Esophagus muscularis mucosa (tissue), 4 donors: ENCODE data around the gene HUWE1.

Experiments used
- CTCF ChIP-seq, 3 experiments: fragments of 200-600 bp in 2 of 3; fragments of 450-650 bp in 1 of 3; sonication (generic) in 2 of 3; IDR thresholded peaks; one replicate each; pipeline ENCODE4 v1.5.1; 2017 to 2019; ENCODE audit warnings: antibody characterized with exemption in 3 of 3, mild to moderate bottlenecking in 2 of 3, moderate library complexity in 1 of 3
- EP300 ChIP-seq: sonication (generic); formaldehyde crosslinking; IDR thresholded peaks from one replicate; pipeline ENCODE4 v1.6.1; 2017; ENCODE audit warnings: antibody characterized with exemption
- POLR2A ChIP-seq: fragments of 450-650 bp; IDR thresholded peaks from one replicate; pipeline ENCODE4 v1.6.1; 2017; ENCODE audit warnings: antibody characterized with exemption, moderate library complexity, mild to moderate bottlenecking, low read depth
- POLR2AphosphoS5 ChIP-seq, 2 donors: sonication (generic); formaldehyde crosslinking; IDR thresholded peaks; one replicate each; pipeline ENCODE4 v1.6.1; 2017; ENCODE audit warnings: antibody characterized with exemption in 2 of 2

GRCh38 chrX:53639257-53639656 is 47.3 kb downstream of the HUWE1 start:
- TF ChIP-seq EP300 (no peak), POLR2A (no peak), CTCF (IDR thresholded peaks at IDR 0.05) (no peak), POLR2AphosphoS5 (IDR thresholded peaks at IDR 0.05) (no peak)
